HCT116 (cell line): Measurements from ENCODE around the gene WFDC1. TPM values are rescaled to one million over a fixed set of nuclear protein-coding genes. Genes with fewer than 3 reads are reported as not detected.

ENCODE experiments used
- ATAC-seq: fragments of 200-7000 bp; cut with Tn5 transposase; 2 replicates; pipeline ENCODE4 v1.9.1; 2020; ENCODE audit warnings: mild to moderate bottlenecking, moderate library complexity
- BruUV-seq: library from RNA; stranded (reverse); fragments of 400-500 nt; replicated peaks from 2 replicates; lab custom pipeline; 2021; lab: Mats Ljungman, UMichigan
- CTCF ChIA-PET: fragments of 300-600 bp; sonication (Branson Sonifier 250); formaldehyde crosslinking; loops from one replicate; lab custom pipeline; 2021; ENCODE audit warnings: antibody characterized with exemption; lab: Charles Lee
- POLR2A ChIA-PET: fragments of 300-600, 350-600 bp; sonication (Branson Sonifier 250); formaldehyde crosslinking; loops from one replicate; lab custom pipeline; 2021; ENCODE audit warnings: antibody characterized with exemption; lab: Charles Lee
- RAD21 ChIA-PET, 2 experiments: fragments of 300-600 bp; sonication (Branson Sonifier 250); formaldehyde crosslinking; loops; one replicate each; lab custom pipeline; 2023; ENCODE audit warnings: low total read pairs in 2 of 2; ENCODE audit not compliant: uncharacterized antibody in 2 of 2, unreplicated experiment in 2 of 2, low non-redundant PET in 1 of 2; lab: Charles Lee
- DNase-seq: peaks from one replicate; pipeline ENCODE4 v3.0.0-alpha.2; 2010; ENCODE audit warnings: low read depth, low spot score
- H2AFZ ChIP-seq: fragments of 200-600 bp; shearing (Covaris generic), sonication (generic); 2 replicates; pipeline ENCODE4 v1.6.1; 2017; ENCODE audit warnings: low read depth, mixed run types, mixed read lengths, antibody characterized with exemption, low read length; ENCODE audit not compliant: poor library complexity, severe bottlenecking
- H3K27ac ChIP-seq: 2 replicates; pipeline ENCODE4 v1.5.1; 2012; ENCODE audit warnings: low read depth, low read length
- H3K27me3 ChIP-seq: fragments of 200-600 bp; sonication (generic); 2 replicates; pipeline ENCODE4 v1.6.1; 2016; ENCODE audit warnings: mixed run types, low read length, mixed read lengths; ENCODE audit not compliant: insufficient read depth
- H3K36me3 ChIP-seq, 2 experiments: fragments of 200-500 bp in 1 of 2; fragments of 200-600 bp in 1 of 2; sonication (Bioruptor generic) in 1 of 2; sonication (generic) in 1 of 2; 2 replicates each; pipeline versions ENCODE4 v1.5.1 to v1.6.1; 2014 to 2016; ENCODE audit warnings: low read length in 2 of 2, inconsistent platforms in 1 of 2, mixed read lengths in 1 of 2, mixed run types in 1 of 2; ENCODE audit not compliant: insufficient read depth in 2 of 2, control insufficient read depth in 1 of 2
- H3K4me1 ChIP-seq, 2 experiments: fragments of 200-600 bp in 1 of 2; sonication (generic) in 1 of 2; 2 replicates each; pipeline versions ENCODE4 v1.5.1 to v1.6.1; 2012 to 2017; ENCODE audit warnings: low read length in 2 of 2, inconsistent platforms in 1 of 2, mild to moderate bottlenecking in 1 of 2, mixed read lengths in 1 of 2, mixed run types in 1 of 2, moderate library complexity in 1 of 2; ENCODE audit not compliant: insufficient read depth in 2 of 2, control insufficient read depth in 1 of 2
- H3K4me2 ChIP-seq: fragments of 200-600 bp; sonication (generic); 2 replicates; pipeline ENCODE4 v1.6.1; 2017; ENCODE audit warnings: mixed run types, low read length, mixed read lengths
- H3K4me3 ChIP-seq, 2 experiments: fragments of 200-600 bp in 1 of 2; sonication (generic) in 1 of 2; replicated peaks in 1 of 2; 2 replicates each; pipeline ENCODE4 v1.5.1; 2011 to 2016; ENCODE audit warnings: low read length in 2 of 2, control low read depth in 1 of 2, low read depth in 1 of 2, mild to moderate bottlenecking in 1 of 2, mixed read lengths in 1 of 2, mixed run types in 1 of 2
- H3K79me2 ChIP-seq: fragments of 200-600 bp; sonication (generic); 2 replicates; pipeline ENCODE4 v1.6.1; 2017; ENCODE audit warnings: mild to moderate bottlenecking, mixed run types, low read length, moderate library complexity, mixed read lengths; ENCODE audit not compliant: insufficient read depth
- H3K9ac ChIP-seq: fragments of 200-600 bp; sonication (generic); 2 replicates; pipeline ENCODE4 v1.6.1; 2016; ENCODE audit warnings: low read length, mixed read lengths
- H3K9me2 ChIP-seq: fragments of 200-600 bp; sonication (generic), shearing (Covaris generic); 2 replicates; pipeline ENCODE4 v1.6.1; 2017; ENCODE audit warnings: mixed run types, mild to moderate bottlenecking, moderate library complexity; ENCODE audit not compliant: insufficient read depth
- H3K9me3 ChIP-seq, 2 experiments: fragments of 200-500 bp in 1 of 2; fragments of 200-600 bp in 1 of 2; sonication (Bioruptor generic) in 1 of 2; sonication (generic) in 1 of 2; 2 replicates each; pipeline ENCODE4 v1.6.1; 2014 to 2017; ENCODE audit warnings: low read length in 2 of 2, mixed read lengths in 2 of 2, inconsistent platforms in 1 of 2, low read depth in 1 of 2, mild to moderate bottlenecking in 1 of 2, mixed run types in 1 of 2, moderate library complexity in 1 of 2; ENCODE audit not compliant: control insufficient read depth in 1 of 2, insufficient read depth in 1 of 2
- H4K20me1 ChIP-seq: fragments of 200-600 bp; sonication (generic), shearing (Covaris generic); 2 replicates; pipeline ENCODE4 v1.6.1; 2017; ENCODE audit warnings: mixed run types, mild to moderate bottlenecking, moderate library complexity; ENCODE audit not compliant: insufficient read depth
- ATF3 ChIP-seq: IDR thresholded peaks from 2 replicates; pipeline ENCODE4 v1.6.1; 2012
- CBX3 ChIP-seq: IDR thresholded peaks from 2 replicates; pipeline ENCODE4 v1.6.1; 2012; ENCODE audit warnings: low read depth
- EGR1 ChIP-seq: IDR thresholded peaks from 2 replicates; pipeline ENCODE4 v1.6.1; 2012; ENCODE audit warnings: low read depth
- ELF1 ChIP-seq: IDR thresholded peaks from 2 replicates; pipeline ENCODE4 v1.6.1; 2012; ENCODE audit warnings: low read depth, borderline replicate concordance
- EZH2phosphoT487 ChIP-seq: fragments of 200-600 bp; IDR thresholded peaks from 2 replicates; pipeline ENCODE4 v1.6.1; 2018; ENCODE audit warnings: antibody characterized with exemption, borderline replicate concordance
- POLR2A ChIP-seq: IDR thresholded peaks from 2 replicates; pipeline ENCODE4 v1.7.0; 2011; ENCODE audit warnings: borderline replicate concordance; ENCODE audit not compliant: insufficient read depth, insufficient read length; ENCODE audit errors: extremely low read depth
- REST ChIP-seq: IDR thresholded peaks from 2 replicates; pipeline ENCODE4 v1.6.1; 2012; ENCODE audit warnings: low read depth
- SP1 ChIP-seq: IDR thresholded peaks from 2 replicates; pipeline ENCODE4 v1.6.1; 2012; ENCODE audit warnings: low read depth
- SRF ChIP-seq: IDR thresholded peaks from 2 replicates; pipeline ENCODE4 v1.6.1; 2012; ENCODE audit warnings: low read depth
- YY1 ChIP-seq: IDR thresholded peaks from 2 replicates; pipeline ENCODE4 v1.6.1; 2011; ENCODE audit warnings: low read length, low read depth, moderate library complexity, mild to moderate bottlenecking; ENCODE audit not compliant: insufficient replicate concordance; ENCODE audit errors: extremely low read depth
- ZBTB33 ChIP-seq: IDR thresholded peaks from 2 replicates; pipeline ENCODE4 v1.6.1; 2011; ENCODE audit warnings: mild to moderate bottlenecking, low read length, moderate library complexity; ENCODE audit not compliant: insufficient replicate concordance; ENCODE audit errors: extremely low read depth
- ZFX ChIP-seq: fragments of 450-650 bp; IDR thresholded peaks from 2 replicates; pipeline ENCODE4 v1.6.1; 2017
- ZNF274 ChIP-seq: fragments of 200-500 bp; sonication (Bioruptor generic); IDR thresholded peaks from 2 replicates; pipeline ENCODE4 v1.6.1; 2014; ENCODE audit warnings: mild to moderate bottlenecking, low read depth, low read length, inconsistent platforms
- intact Hi-C: fragments of 100-400 bp; cut with micrococcal nuclease; formaldehyde crosslinking; loops from 2 replicates; pipeline ENCODE4 v1.10.0; 2022
- total RNA-seq: library from RNA; stranded (reverse); gene quantifications from one replicate; pipeline ENCODE4 v1.2.1, GENCODE V29; 2021; ENCODE audit not compliant: unreplicated experiment

WFDC1 gene
- total RNA-seq, 1 experiment from 2014 or later, result 0.42 TPM

- H3K9ac ChIP-seq, result no peak overlapping the region
- H4K20me1 ChIP-seq, result no peaks in the 10 kb centered on the region
- no peaks in the 10 kb centered on the region for H3K9me3 ChIP-seq
- ChIA-PET POLR2A (interaction anchor here (1.2 kb wide), 1 partner anchor 10 kb away, joined by 3 read pairs; no protein-coding TSS in a partner anchor), CTCF (no interaction called here), RAD21 (no interaction called here)
- TF ChIP-seq EGR1, result no peak
- no peak for TF ChIP-seq ZNF274
- no peak for TF ChIP-seq SRF
- TF ChIP-seq ZFX, result no peak
- no peak for TF ChIP-seq POLR2A
- no peak for TF ChIP-seq ELF1
- no peak for TF ChIP-seq SP1
- no peak for TF ChIP-seq CBX3
- TF ChIP-seq ATF3, result no peak
- TF ChIP-seq REST, result no peak
- no peak for TF ChIP-seq EZH2phosphoT487
- TF ChIP-seq YY1, result no peak
- TF ChIP-seq ZBTB33, result no peak
- no peak overlapping the region for H3K4me3 ChIP-seq
- H2AFZ ChIP-seq, result no peak overlapping the region
- H3K4me2 ChIP-seq, result peak overlapping the region; percentile 94; the same call in 1 of the 2 replicates
- H3K9me2 ChIP-seq, result no peaks in the 10 kb centered on the region
- DNase-seq (no peak), ATAC-seq (no peak)
- no peaks in the 10 kb centered on the region for H3K79me2 ChIP-seq
- no TSS peak for BruUV-seq
- no peaks in the 10 kb centered on the region for H3K36me3 ChIP-seq
- H3K4me1 ChIP-seq, result peaks cover 23 to 38% of the 10 kb centered on the region in 2 experiments
- H3K27me3 ChIP-seq, result no peaks in the 10 kb centered on the region
- no peak overlapping the region for H3K27ac ChIP-seq
- intact Hi-C loops, result no loop called here
These were observed 72.6 kb downstream of the WFDC1 start for GRCh38 chr16:84367297-84367680.
